Putamen (tissue), 1 donor: Measurements from ENCODE around the gene INSC.

Experiments
- DNase-seq: peaks from one replicate; pipeline ENCODE4 v3.0.0-alpha.2; 2016; ENCODE audit warnings: low spot score

INSC gene

DNA sequence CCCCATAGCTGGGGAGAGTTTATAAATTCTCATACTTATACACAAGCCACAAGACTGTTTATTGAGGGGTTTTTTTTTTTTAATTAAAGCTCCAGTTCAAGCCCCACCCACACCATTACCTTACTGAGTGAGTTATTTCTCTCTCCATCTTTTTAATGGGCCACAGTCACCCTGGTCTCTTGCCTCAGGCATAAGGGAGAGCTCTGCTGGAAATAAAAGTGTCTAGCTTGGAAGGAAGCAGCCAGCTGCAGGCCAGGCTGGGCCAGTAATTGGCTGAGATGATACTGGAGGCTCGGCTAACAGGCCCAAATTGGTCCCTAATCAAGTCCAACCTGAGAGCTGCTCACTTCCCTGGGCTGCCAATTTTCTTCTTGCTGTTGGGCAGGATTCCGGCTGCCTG lies 174.1 kb downstream of the INSC start:
- no peak for DNase-seq

DNA sequence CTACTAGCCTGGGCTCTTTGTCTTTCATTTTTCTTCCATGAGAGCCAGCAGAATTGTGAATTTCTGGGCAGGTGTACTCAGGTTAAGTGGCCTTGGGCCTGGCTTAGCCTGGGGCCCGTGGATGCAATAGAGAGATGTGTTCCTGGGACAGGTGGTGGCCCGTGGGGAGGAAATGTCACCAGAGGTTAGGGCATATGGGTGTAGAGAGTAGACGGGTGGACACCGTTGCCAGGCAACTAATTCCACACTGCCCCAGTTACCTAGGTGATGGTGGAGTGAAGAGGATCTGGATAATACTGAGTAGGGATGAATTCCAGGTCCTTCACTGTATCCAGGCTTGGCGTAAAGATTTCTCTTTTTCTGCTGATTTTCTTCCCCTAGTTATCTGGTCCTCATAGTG lies 175.0 kb downstream of the INSC start:
- no peak for DNase-seq

DNA sequence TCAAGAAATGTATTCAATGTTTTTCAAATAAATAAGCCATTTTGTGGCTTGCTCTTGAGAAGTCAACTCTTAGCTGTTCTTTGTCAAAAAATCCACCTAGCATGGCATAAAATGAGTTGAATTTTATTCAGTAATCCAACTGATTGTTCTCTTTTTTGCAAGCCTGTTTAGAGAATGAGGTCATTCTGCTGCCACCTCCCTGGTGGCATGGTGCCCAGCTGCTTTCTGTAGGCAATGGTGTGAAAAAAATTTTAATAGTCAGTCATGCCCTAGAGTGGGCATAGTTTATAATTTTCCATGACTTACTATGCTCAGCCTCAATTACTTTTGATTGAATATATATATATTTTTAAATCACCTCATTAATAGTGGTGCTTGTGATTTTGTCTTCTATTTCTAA lies 177.2 kb downstream of the INSC start:
- DNase-seq: no peak

DNA sequence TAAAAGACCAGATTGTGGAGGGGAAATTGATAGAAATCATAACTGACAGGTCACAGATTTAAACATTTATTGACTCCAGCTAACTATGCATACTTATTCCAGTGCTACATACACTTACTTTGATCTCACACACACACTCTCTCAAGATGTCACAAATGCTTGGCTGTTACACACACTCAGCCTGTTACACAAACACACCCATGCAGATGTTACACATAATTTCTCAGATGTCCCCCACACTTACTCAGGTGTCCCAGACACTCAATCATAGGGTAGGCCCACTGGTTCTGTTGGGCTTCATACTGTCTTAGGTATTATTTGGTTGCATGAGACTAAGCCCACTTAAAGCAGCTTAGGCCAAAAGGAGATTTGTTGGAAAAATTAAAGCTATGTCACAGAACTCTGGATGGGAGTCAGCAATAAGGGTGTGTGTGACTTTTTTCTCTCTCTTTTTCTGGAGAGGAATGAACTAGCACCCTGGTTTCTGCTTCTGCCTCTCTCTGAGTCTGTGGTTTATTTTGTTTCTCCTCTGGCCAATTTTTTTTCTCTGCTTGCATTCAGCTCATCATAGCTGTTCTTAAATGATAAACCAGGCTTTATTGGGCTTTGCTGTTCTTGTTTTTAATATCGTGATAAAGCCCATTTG lies 179.4 kb downstream of the INSC start:
- no peak for DNase-seq

DNA sequence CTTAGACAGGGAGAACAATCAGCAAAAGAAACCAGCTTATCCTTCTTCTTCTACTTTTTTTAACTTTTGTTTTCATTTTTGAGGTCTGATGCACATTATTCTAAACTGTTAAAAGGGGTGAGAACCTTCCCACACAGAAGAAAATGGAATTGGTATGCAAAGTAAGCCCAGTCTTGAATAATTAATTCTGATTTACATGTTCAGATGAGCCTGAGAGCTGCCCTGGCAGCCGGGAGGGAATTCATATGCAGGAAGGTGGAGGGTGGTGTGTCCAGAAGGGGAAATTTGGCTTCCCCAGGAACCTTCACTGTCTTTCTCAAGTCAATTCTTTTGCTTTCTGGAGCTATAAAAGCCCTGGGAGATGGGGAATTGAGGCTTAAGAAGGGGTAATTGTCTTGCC lies 181.0 kb downstream of the INSC start:
- DNase-seq: no peak
